Endothelial cell (in vitro differentiated cells): ENCODE results near the gene CHRNA5. TPM values are rescaled to one million over a fixed set of nuclear protein-coding genes. Genes with fewer than 3 reads are reported as not detected.
A peak's percentile ranks its signal among the peaks of the same experiment; 100 is the strongest.

Source experiments
- DNase-seq: peaks from one replicate; pipeline ENCODE4 v3.0.0; 2021; ENCODE audit warnings: low spot score
- H3K27ac Mint-ChIP-seq: one replicate; pipeline ENCODE4 v1.8.0; 2021; ENCODE audit warnings: mixed read lengths, inconsistent platforms; ENCODE audit not compliant: unreplicated experiment
- H3K27me3 Mint-ChIP-seq: one replicate; pipeline ENCODE4 v1.8.0; 2021; ENCODE audit warnings: mild to moderate bottlenecking, moderate library complexity, mixed read lengths, inconsistent platforms; ENCODE audit not compliant: unreplicated experiment
- H3K36me3 Mint-ChIP-seq: one replicate; pipeline ENCODE4 v1.8.0; 2021; ENCODE audit warnings: mild to moderate bottlenecking, low read depth, mixed read lengths, inconsistent platforms; ENCODE audit not compliant: unreplicated experiment
- H3K4me1 Mint-ChIP-seq: one replicate; pipeline ENCODE4 v1.8.0; 2021; ENCODE audit warnings: mild to moderate bottlenecking, mixed read lengths, inconsistent platforms; ENCODE audit not compliant: unreplicated experiment
- H3K4me3 Mint-ChIP-seq: one replicate; pipeline ENCODE4 v1.8.0; 2021; ENCODE audit warnings: mild to moderate bottlenecking, mixed read lengths, inconsistent platforms; ENCODE audit not compliant: unreplicated experiment
- H3K9me3 Mint-ChIP-seq: one replicate; pipeline ENCODE4 v1.8.0; 2021; ENCODE audit warnings: mixed read lengths, inconsistent platforms; ENCODE audit not compliant: unreplicated experiment
- CTCF ChIP-seq: fragments of 200-600 bp; sonication (generic); IDR thresholded peaks from one replicate; pipeline ENCODE4 v1.5.0; 2021; ENCODE audit warnings: antibody characterized with exemption; ENCODE audit not compliant: unreplicated experiment
- total RNA-seq: library from RNA; stranded (reverse); fragmentation: NEBNext Ultra II Directional; extraction: Animal tissue kit (Norgen Biotek cat#: 25700); gene quantifications from one replicate; pipeline ENCODE4 v1.2.1, GENCODE V29; 2021; ENCODE audit not compliant: unreplicated experiment

CHRNA5 gene
- total RNA-seq, 1 donor from 2014 or later = 22.7 TPM

GRCh38 chr15:78636378-78636859 lies 71.1 kb downstream of the CHRNA5 start:
- Mint-ChIP-seq H3K27me3 (peaks cover 6% of the 10 kb centered on the region), H3K36me3 (no peaks in the 10 kb centered on the region), H3K9me3 (no peaks in the 10 kb centered on the region), H3K4me1 (peaks cover 3% of the 10 kb centered on the region), H3K27ac (no peak overlapping the region), H3K4me3 (no peak overlapping the region)
- no peak for DNase-seq
- TF ChIP-seq CTCF = no peak

GRCh38 chr15:78637776-78638435 lies 72.6 kb downstream of the CHRNA5 start:
- no peak overlapping the region for H3K4me3 Mint-ChIP-seq
- H3K27ac Mint-ChIP-seq = no peak overlapping the region
- H3K36me3 Mint-ChIP-seq = no peaks in the 10 kb centered on the region
- H3K4me1 Mint-ChIP-seq = peaks cover 5% of the 10 kb centered on the region
- H3K9me3 Mint-ChIP-seq = no peaks in the 10 kb centered on the region
- TF ChIP-seq CTCF = no peak
- H3K27me3 Mint-ChIP-seq = peaks cover 12% of the 10 kb centered on the region
- DNase-seq = no peak

- TF ChIP-seq CTCF = peak; percentile 77
Measured at GRCh38 chr15:78638658-78639314, 73.5 kb downstream of the CHRNA5 start.

GRCh38 chr15:78640527-78641101 lies 75.3 kb downstream of the CHRNA5 start:
- H3K4me3 Mint-ChIP-seq = peak overlapping the region; percentile 37
- no peaks in the 10 kb centered on the region for H3K36me3 Mint-ChIP-seq
- peaks cover 7% of the 10 kb centered on the region for H3K27me3 Mint-ChIP-seq
- H3K9me3 Mint-ChIP-seq = no peaks in the 10 kb centered on the region
- TF ChIP-seq CTCF = no peak
- H3K4me1 Mint-ChIP-seq = peaks cover 5% of the 10 kb centered on the region
- DNase-seq = no peak
- no peak overlapping the region for H3K27ac Mint-ChIP-seq

More at GRCh38 chr15:78638658-78639314, 73.5 kb downstream of the CHRNA5 start:
- H3K36me3 Mint-ChIP-seq = no peaks in the 10 kb centered on the region
- no peak overlapping the region for H3K27ac Mint-ChIP-seq
- peaks cover 9% of the 10 kb centered on the region for H3K27me3 Mint-ChIP-seq
- H3K4me1 Mint-ChIP-seq = peaks cover 5% of the 10 kb centered on the region
- peak; percentile 87 for DNase-seq
- H3K4me3 Mint-ChIP-seq = no peak overlapping the region
- H3K9me3 Mint-ChIP-seq = no peaks in the 10 kb centered on the region
